Cardiac septum (tissue), 1 donor: ENCODE measurements around the gene SHLD2. TPM values are rescaled to one million over a fixed set of nuclear protein-coding genes. Genes with fewer than 3 reads are reported as not detected.
A peak's percentile ranks its signal among the peaks of the same experiment; 100 is the strongest.
"Not testable (repeated sequence)": the region's sequence is repeated elsewhere in the genome, so short reads cannot be mapped to it uniquely, and the experiment has no call there.

ENCODE experiments used
- DNase-seq: peaks from one replicate; pipeline ENCODE4 v3.0.0-alpha.2; 2020; ENCODE audit warnings: low spot score
- intact Hi-C: fragments of 100-400 bp; cut with DNase I; formaldehyde crosslinking; loops from one replicate; pipeline ENCODE4 v1.14.0; 2022
- total RNA-seq: library from RNA; stranded (reverse); fragmentation: NEBNext Ultra II Directional; extraction: Animal tissue kit (Norgen Biotek cat#: 25700); gene quantifications from one replicate; pipeline ENCODE4 v1.2.1, GENCODE V29; 2021
- donor health status: DM: no; HTN: no; CAD: no.

SHLD2 gene
- total RNA-seq, 1 donor from 2014 or later, result 13.7 TPM

DNA sequence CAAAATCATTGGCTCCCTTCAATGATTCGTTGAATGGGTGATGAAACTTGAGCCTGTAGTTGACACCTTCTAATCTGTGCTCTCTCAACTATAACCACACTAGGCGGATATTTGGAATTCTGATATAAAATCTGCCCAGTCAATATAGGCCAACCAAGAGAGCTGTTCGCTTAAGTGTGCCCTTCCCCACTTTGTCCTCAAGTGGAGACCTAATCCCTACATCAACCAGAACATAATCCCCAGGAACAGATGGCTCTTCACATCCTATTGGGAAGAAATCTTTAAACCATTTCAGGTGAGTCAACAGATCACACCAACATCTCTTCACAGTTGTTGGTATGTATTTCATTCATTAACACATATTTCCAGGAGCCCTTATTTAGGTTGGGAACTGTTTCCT, 96.8 kb downstream of the SHLD2 start:
- intact Hi-C loops, DNase-seq: not testable (repeated sequence)

DNA sequence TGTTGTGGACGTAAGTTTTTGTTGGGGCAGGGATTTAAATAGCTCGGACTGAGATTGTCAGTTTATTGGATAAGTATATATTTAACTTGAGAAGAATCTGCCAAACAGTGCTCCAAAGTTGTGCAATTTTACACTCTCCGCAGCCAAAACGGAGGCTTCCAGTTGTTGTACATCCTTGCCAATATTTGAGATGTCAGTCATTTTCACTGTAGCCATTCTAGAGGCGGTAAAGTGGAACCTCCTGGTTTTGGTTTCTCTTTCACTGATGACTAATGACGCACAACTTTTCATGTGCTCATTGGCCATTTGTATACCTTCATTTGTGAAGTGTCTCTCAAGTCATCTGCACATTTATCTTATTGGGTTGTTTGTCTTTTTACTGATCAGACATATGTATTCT, 105.9 kb downstream of the SHLD2 start:
- intact Hi-C loops, DNase-seq: not testable (repeated sequence)

DNA sequence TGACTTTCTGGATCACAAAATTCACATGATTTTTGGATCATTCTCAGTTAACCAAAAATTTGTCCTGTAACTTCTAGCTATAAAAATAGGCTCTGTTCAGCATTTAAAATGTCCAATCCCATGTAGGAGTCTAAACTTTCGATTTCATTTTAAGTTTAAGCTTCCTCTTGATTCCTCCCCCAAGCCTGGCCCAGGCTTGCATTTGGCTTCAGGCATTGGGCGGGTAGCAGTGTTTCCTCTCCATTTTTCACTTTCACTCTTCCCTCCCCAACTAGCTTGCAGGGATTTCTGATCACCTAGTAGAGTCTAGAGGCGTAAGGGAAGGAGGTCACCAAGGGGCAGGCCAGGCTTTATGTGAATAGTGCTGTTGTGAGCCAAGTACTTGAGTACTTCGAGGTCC, 109.8 kb downstream of the SHLD2 start:
- intact Hi-C loops, result not testable (repeated sequence)

DNA sequence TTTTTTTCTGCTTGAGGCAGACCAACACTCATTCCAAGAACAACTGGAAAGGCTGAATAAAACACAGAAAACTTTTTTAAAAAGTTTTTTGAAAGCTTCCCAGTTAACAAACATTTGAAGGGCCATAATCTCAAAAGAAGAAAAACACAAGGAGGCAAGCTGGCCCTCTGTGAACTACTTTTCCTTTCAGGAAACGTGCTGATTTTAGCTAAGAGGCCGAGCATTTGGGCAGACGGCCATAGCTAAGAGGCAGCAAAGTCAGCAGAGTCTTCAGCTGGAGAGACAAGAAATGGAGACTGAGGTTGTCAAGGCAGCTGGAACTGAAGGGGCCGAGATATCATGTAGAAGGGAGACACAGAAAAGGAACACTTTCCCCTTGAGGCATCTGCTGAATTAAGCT, 111.9 kb downstream of the SHLD2 start:
- DNase-seq, intact Hi-C loops: not testable (repeated sequence)

More for the DNA sequence above, 109.8 kb downstream of the SHLD2 start:
- DNase-seq, result not testable (repeated sequence)

DNA sequence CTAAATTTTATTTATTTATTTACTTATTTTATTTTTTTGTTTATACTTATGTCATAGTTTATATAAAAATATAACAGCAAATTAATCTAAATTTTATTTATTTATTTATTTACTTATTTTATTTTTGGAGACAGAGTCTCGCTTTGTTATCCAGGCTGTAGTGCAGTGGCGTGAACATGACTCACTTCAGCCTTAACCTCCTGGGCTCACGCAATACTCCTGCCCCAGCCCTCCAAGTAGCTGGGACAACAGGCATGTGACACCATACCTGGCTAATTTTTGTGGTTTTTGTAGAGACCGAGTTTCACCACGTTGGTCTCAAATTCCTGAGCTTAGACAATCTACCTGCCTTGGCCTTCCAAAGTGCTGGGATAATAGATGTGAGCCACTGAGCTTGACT, 115.3 kb downstream of the SHLD2 start:
- DNase-seq, intact Hi-C loops: not testable (repeated sequence)

DNA sequence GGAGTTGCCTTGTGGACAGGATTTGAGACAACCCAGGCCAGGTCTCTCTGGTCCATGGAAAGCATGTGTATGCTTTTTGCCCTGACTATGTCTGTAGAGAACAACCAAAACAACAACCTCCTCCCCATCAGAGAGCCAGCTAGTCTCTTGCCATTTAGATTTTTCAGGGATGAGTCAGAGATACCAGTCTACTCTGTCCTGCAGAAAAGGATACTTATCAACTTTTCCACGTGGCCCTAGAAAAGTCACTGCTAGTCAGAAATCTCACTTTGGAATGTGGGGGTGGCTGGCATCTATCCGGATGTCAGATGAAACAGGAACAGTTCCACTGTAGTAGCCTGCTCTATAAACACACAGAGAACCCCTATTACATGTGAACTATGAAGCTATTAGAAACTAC, 116.8 kb downstream of the SHLD2 start:
- DNase-seq, intact Hi-C loops: not testable (repeated sequence)

DNA sequence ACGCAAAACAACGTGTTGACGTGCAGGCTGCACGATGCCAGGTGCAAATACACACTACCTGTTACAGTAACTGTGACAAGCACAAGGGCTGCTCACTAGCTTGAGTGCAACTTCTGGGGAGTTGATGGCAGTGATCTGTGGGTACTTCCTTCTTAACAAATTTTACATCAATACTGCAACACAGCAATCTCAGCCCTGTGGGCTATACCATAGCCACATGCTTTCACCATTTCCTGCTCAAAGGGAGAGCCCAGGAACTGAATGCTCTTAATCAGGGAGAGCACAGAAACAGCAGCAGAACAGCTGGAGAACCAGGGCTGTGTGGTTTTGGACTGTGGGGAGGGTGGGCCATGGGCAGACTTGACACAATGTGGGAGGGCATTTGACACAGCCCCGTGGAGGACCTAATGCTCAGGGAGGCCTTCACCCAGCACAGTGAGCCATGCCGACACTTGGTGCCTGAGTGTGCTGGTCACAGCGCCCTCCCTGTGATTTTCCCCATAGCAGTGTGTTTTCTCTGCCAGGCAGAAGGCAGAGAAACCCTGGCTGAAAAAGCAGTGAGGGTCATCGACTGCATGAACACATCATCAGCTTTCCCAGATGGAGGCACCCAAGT, 118.3 kb downstream of the SHLD2 start:
- intact Hi-C loops, DNase-seq: not testable (repeated sequence)

DNA sequence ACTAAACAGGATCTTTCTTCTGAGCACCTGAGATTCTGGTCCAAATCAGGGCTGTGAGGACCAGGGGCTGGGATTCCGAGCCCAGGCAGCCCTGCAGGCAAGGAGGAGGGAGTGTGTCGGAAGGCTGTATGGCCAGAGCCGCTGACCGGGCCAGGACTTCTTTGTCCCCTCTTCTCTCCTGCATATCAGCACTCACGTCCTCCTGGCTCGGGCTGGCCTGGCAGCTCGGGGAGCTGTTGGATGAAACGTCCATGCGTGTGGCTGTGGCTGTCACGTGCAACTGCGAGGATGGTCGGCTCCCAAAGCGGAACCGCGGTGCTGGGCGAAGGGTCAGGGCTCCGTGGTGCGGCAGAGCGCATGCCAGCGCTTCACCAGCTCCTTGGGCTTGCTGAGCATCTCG, 118.8 kb downstream of the SHLD2 start:
- intact Hi-C loops, result not testable (repeated sequence)
- peak; percentile 85 for DNase-seq

GRCh38 chr10:87216120-87216519, 121.1 kb downstream of the SHLD2 start:
- DNase-seq, intact Hi-C loops: not testable (repeated sequence)

- intact Hi-C loops, DNase-seq: not testable (repeated sequence)
Measured at GRCh38 chr10:87219370-87219769, 124.4 kb downstream of the SHLD2 start.

DNA sequence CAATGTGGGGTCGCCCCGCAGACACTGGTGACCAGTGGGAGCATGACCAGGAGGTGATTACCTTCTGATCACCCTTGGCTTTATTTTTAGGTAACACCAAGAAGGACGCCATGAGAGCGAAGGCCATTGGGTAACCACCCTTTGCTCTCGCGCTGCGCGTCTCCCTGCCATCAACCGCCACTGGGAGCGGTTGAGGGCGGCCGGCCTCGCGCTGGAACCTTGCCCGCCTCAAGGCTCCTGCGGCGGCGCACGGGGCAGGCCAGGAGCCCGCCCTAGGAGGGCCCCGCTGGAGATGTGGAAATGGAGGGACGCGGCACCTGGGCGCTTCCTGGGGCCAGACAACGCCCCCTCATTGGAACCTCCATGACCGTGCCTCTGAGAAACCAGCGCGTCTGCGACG, 127.8 kb downstream of the SHLD2 start:
- DNase-seq, intact Hi-C loops: not testable (repeated sequence)

DNA sequence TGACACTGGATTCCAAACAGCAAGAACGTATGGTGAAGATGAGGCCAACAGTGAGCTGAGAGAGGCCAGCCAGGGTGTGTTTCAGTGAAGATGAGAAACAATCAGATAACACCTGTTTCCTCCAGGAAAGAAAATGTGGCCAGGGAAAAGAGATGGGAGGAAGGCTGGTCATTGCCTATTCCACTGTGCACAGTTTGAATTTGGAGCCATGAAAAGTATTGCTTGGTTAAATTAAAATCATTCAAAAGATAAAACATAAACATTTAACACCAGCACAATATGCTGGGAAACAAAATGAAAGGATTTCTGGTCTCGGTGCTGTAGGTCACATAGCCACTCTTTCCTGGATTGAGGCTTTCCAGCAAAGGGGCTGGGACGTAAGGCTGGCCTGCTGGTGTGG, 130.1 kb downstream of the SHLD2 start, which contains the start of gene NUTM2A:
Gene NUTM2A, plus strand, starts transcription at position 301 of the 400 bp plus-strand sequence. CDS start 383 bp downstream, outside the sequence.
- DNase-seq, intact Hi-C loops: not testable (repeated sequence)

DNA sequence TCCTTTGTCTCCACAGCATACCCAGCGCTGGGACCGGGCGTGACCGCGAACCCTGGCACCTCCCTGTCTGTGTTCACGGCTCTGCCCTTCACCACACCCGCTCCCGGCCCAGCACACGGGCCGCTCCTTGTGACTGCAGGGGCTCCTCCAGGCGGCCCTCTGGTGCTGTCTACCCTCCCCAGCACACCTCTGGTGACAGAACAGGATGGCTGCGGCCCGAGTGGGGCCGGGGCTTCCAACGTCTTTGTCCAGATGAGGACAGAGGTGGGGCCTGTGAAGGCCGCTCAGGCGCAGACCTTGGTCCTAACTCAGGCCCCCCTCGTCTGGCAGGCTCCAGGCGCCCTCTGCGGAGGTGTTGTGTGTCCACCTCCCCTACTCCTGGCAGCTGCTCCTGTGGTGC, 133.2 kb downstream of the SHLD2 start:
- intact Hi-C loops, DNase-seq: not testable (repeated sequence)

DNA sequence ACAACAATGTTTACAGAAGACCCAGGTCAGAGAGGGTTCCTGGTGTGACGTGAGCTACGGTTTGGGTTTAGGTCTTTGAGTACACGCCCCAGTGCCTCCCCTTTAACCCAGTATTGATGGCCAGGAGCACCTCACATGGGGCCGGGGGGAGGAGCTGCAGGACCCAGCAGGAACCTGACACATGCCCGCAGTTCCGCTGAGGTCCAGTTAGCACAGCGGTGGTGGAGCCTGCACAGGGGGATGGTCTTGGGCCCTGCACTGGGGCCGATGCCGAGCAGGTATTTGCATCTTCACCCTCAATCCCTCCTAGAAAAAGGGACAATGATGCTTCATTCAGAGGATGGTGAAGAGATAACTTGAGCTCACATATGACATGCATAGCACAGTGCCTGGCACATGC, 134.2 kb downstream of the SHLD2 start:
- intact Hi-C loops, DNase-seq: not testable (repeated sequence)

DNA sequence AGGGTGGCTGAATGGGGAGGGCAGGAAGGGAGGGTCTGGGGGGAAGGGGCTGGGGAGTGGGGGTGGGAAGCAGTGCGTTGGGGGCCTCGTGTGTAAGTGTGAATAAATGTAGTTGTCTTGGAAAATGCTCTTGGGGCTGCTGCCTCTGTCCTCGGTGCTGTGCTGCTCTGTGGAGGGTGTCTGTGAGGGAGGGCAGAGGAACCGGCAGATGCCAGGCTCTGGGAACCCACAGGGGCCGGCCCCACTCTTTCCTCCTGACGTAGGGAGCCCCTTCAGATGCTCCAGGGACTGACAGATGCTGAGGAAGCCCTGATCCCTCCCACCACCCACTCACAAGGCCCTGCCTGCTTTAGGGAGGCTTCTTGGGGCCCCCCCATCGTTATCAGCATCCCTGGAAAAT, 139.8 kb downstream of the SHLD2 start:
- DNase-seq, intact Hi-C loops: not testable (repeated sequence)

DNA sequence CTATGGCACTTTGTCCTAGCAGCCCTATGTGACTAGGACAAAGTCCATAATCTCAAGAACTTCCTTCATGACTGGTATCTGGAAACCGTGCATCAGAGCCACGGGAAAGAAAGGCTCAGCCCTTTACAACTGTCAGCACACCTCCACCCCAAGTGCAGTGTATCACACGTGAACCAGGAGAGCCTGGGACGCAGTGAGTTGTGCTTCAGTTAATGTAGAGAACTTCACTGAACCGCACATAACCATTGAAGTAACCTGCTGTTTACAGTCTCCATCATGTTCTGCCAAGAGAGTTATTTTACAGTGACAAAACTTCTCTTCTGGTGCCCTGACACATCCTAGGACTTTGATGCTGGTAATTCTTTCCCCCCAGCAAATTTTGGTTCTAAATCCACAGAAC, 142.2 kb downstream of the SHLD2 start:
- DNase-seq, intact Hi-C loops: not testable (repeated sequence)

GRCh38 chr10:87239346-87239808, 144.4 kb downstream of the SHLD2 start:
- DNase-seq, intact Hi-C loops: not testable (repeated sequence)
